Measurements from ENCODE around the gene ZNRF1.
"Not testable (repeated sequence)": the region's sequence is repeated elsewhere in the genome, so short reads cannot be mapped to it uniquely, and the experiment has no call there.

Gene ZNRF1

DNA sequence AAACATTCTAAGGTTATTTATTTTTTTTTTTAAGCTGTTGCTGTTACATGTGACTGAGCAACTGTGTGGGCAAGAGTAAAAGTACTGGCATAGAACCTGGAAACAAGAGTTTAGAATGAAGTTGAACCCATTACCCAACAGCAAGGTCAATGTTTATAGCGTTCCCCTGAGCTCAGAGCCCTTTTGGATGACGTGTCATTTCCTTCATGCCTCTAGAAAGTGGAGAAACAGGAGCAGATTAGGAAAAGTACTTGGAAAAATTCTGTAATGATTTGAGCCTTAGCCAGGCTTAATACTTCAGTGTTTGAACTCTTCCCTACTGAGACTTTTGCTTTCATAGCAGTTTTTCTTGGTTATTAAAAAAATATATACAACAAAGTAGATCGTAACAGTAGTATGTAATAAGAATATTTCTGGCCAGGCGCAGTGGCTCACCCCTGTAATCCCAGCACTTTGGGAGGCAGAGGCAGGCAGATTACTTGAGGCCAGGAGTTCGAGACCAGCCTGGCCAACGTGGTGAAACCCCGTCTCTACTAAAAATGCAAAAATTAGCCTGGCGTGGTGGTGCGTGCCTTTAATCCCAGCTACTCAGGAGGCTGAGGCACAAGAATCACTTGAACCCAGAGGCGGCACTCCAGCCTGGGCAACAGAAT, 27.5 kb downstream of the ZNRF1 start:
- in situ Hi-C loops (cut with HindIII; ENCODE audit: low sequenced_read_pairs): not testable (repeated sequence)

DNA sequence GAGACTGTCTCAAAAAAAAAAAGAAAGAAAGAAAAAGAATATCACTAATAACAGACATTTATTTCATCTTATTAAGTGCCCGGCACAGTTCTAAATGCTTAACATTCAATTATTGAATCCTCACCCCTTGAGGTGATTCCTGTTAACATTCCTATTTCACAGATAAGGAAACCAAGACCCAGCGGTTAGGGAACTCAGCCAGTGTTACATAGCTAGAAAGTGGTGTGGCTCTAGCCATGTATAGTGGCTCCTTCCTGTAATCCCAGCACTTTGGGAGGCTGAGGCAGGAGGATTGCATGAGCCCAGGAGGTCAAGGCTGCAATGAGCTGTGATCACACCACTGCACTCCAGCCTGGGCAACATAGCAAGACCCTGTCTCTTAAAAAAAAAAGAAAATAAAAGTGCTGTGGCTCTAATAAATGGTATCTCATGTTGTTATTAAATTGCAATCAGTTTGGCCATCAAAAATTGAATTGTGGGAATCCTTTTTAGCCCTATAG, 28.1 kb downstream of the ZNRF1 start:
- in situ Hi-C loops (cut with HindIII; ENCODE audit: low sequenced_read_pairs): no loop called here

- in situ Hi-C loops (cut with HindIII; ENCODE audit: low sequenced_read_pairs): no loop called here
Observed at GRCh38 chr16:75027520-75028300, 28.9 kb downstream of the ZNRF1 start.

GRCh38 chr16:75028544-75029135, 29.8 kb downstream of the ZNRF1 start:
- in situ Hi-C loops (cut with HindIII; ENCODE audit: low sequenced_read_pairs): no loop called here

DNA sequence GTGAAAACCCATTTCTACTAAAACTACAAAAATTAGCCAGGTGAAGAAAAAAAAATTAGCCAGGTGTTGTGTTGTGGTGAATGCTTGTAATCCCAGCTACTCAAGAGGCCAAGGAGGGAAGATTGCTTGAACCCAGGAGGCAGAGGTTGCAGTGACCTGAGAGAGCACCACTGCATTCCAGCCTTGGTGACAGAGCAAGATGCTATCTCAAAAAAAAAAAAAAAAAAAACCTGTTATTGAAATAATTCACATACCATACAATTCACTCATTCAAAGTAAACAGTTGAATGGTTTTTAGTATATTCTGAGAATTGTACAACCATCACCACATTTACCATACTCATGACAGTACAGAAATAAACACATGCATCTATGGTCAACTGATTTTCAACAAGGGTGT, 31.0 kb downstream of the ZNRF1 start:
- in situ Hi-C loops (cut with HindIII; ENCODE audit: low sequenced_read_pairs): no loop called here

DNA sequence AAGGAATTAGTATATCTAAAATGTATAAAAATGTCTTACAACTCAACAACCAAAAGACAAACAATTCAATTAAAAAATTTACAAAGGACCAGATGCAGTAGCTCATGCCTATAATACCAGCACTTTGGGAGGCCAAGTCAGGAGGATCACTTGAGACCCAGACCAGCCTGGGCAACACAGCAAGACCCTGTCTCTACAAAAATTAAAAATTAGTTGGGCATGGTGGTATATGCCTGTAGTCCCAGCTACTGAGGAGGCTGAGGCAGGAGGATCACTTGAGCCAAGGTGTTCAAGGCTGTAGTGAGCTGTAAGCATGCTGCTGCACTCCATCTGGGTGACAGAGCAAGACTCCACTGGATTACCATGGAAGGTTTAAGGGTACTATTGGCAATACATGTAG, 33.8 kb downstream of the ZNRF1 start:
- in situ Hi-C loops (cut with HindIII; ENCODE audit: low sequenced_read_pairs): no loop called here

DNA sequence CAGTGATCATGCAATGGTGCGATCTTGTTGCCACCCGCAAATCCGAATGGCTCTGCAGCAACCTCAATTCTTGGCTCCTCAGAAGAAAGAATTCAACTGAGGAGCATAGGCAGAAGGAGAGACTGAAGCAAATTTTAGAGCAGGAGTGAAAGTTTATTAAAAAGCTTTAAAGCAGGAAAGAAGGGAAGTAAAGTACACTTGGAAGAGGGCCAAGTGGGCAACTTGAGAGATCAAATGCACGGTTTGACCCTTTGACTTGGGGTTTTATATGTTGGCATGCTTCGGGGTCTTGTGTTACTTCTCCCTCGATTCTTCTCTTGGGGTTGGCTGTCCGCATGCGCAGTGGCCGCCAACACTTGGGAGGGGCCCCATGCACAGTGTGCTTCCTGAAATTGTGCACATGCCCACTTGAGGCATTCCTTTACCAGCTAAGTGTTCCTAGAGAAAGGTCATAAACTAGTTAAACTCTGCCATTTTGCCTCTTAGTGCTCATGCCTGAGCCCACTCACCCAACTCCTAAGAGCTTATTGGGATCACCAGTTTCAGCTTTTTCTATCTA, 36.7 kb downstream of the ZNRF1 start:
- in situ Hi-C loops (cut with HindIII; ENCODE audit: low sequenced_read_pairs): no loop called here

GRCh38 chr16:75038036-75038858, 39.4 kb downstream of the ZNRF1 start:
- in situ Hi-C loops (cut with HindIII; ENCODE audit: low sequenced_read_pairs): no loop called here

DNA sequence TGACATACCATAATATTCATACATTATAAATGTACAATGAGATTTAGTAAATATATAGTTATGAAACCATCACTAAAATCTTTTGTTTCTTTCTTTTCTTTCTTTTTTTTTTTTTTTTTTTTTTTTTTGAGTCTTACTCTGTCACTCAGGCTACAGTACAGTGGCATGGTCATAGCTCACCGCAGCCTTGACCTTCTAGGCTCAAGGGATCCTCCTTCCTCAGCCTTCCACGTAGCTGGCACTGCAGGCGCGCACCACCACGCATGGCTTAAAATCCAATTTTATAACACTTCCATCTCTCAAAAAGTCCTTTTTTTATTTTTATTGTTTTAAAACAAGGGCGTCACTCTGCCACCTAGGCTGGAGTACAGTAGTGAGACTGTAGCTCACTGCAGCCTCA, 41.1 kb downstream of the ZNRF1 start:
- in situ Hi-C loops (cut with HindIII; ENCODE audit: low sequenced_read_pairs): no loop called here

- in situ Hi-C loops (cut with HindIII; ENCODE audit: low sequenced_read_pairs): no loop called here
Observed at GRCh38 chr16:75042426-75043174, 43.8 kb downstream of the ZNRF1 start.

- in situ Hi-C loops (cut with HindIII; ENCODE audit: low sequenced_read_pairs): no loop called here
Observed at GRCh38 chr16:75043175-75043895, 44.5 kb downstream of the ZNRF1 start.

- in situ Hi-C loops (cut with HindIII; ENCODE audit: low sequenced_read_pairs): no loop called here
Observed at GRCh38 chr16:75044800-75045361, 46.1 kb downstream of the ZNRF1 start.

DNA sequence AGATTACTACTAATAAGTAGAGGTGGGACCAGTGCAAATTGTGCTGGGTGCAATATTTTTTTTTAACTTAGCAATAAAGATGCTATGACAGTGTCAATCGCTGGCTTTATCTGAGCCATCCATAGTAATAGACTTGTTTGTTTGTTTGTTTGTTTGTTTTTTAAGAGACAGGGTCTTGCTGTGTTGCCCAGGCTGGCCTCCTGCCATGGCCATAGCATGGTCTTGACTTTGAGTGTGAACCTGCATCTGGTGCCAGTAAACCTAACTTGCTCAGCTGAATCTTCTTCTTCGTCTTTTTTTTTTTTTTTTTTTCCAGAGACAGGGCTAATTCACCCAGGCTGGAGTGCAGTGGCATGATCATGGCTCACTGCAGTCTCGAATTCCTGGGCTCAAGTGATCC, 46.6 kb downstream of the ZNRF1 start:
- in situ Hi-C loops (cut with HindIII; ENCODE audit: low sequenced_read_pairs): no loop called here

DNA sequence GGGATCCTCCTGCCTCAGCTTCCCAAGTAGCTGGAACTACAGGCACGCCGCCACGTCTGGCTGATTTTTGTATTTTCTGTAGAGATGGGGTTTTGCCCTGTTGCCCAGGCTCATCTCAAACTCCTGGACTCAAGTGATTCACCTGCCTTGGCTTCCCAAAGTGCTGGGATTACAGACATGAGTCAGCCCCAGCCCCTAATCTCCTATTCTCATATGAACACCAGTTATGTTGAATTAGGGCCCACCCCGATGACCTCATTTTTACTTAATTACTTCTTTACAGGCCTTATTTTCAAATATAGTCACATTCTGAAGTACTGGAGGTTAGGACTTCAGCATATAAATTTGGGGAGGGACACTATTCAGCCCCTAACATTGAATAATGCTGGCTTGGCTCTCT, 49.2 kb downstream of the ZNRF1 start:
- in situ Hi-C loops (cut with HindIII; ENCODE audit: low sequenced_read_pairs): no loop called here

DNA sequence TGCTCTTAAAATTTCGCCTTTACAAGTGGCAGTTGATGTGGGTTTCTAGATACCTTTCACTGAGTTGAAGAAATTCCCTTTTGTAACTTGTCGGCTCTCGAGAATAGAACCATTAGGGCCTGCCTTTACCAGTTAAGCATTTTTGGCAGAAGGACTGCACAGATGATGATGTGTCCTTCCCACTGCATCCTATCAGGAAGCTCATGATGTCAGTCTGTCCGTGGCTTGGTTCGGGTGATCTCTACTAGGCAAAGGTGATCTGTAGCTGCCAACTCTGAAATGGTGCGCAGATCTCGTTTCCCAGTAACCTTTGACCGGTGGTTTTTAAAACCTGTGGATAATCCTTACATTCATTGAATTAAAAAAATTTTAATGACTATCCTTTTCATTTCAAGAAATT, 49.7 kb downstream of the ZNRF1 start:
- in situ Hi-C loops (cut with HindIII; ENCODE audit: low sequenced_read_pairs): no loop called here

- in situ Hi-C loops (cut with HindIII; ENCODE audit: low sequenced_read_pairs): no loop called here
Observed at GRCh38 chr16:75052481-75053202, 53.8 kb downstream of the ZNRF1 start.

- in situ Hi-C loops (cut with HindIII; ENCODE audit: low sequenced_read_pairs): no loop called here
Observed at GRCh38 chr16:75053791-75054555, 55.1 kb downstream of the ZNRF1 start.

GRCh38 chr16:75054556-75054947, 55.7 kb downstream of the ZNRF1 start:
- in situ Hi-C loops (cut with HindIII; ENCODE audit: low sequenced_read_pairs): no loop called here
